Measurements from ENCODE around the gene SLC16A6. TPM values are rescaled to one million over a fixed set of nuclear protein-coding genes. Genes with fewer than 3 reads are reported as not detected.

The SLC16A6 gene
- total and polyA plus RNA-seq, 2 experiments from 2014 or later, result 0.16 to 0.32 TPM

GRCh38 chr17:68320943-68321555, 30.1 kb upstream of the SLC16A6 start:
- H3K36me3 ChIP-seq (ENCODE audit: low read depth), result no peaks in the 10 kb centered on the region
- no peak overlapping the region for H3K27ac ChIP-seq
- H3K4me1 ChIP-seq (ENCODE audit: insufficient read depth), result 0 out of 2 replicates have a peak, but pooled peaks cover 4% of the 10 kb centered on the region
- H3F3A ChIP-seq (ENCODE audit: insufficient read depth), result 0 out of 2 replicates have a peak, but pooled peaks cover 4% of the 10 kb centered on the region
- H3K9me2 ChIP-seq (ENCODE audit: insufficient read depth), result no peaks in the 10 kb centered on the region
- no peaks in the 10 kb centered on the region for H3K79me2 ChIP-seq (ENCODE audit: insufficient read depth)
- H4K20me1 ChIP-seq (ENCODE audit: insufficient read depth), result no peaks in the 10 kb centered on the region
- in situ Hi-C loops (cut with MboI), result no loop called here
- H3K4me2 ChIP-seq (ENCODE audit: unreplicated experiment), result no peak overlapping the region
- no peak for DNase-seq
- no peak overlapping the region for H2AFZ ChIP-seq
- no peak overlapping the region for H3K9ac ChIP-seq
- no peaks in the 10 kb centered on the region for H3K27me3 ChIP-seq (replicated peaks; ENCODE audit: insufficient read depth)
- no peak overlapping the region for H3K4me3 ChIP-seq
- no peaks in the 10 kb centered on the region for H3K9me3 ChIP-seq (ENCODE audit: low read depth)
- TF ChIP-seq EZH2 (IDR thresholded peaks at IDR 0.05; ENCODE audit: insufficient read depth, poor library complexity, severe bottlenecking) (no peak), EZH2phosphoT487 (IDR thresholded peaks at IDR 0.05; ENCODE audit: insufficient read depth, low read depth) (no peak)
- WGBS, 2 experiments (ENCODE audit: low coverage in 1 of 2, low lambda C conversion rate in 2 of 2, missing lambda C conversion rate in 2 of 2), result 90 to 91% methylated on average over 7 of the region's 7 CpGs

- 38 to 50% methylated on average over 5 of the region's 5 CpGs for whole genome bisulfite sequencing, 2 experiments (ENCODE audit: low coverage in 1 of 2, low lambda C conversion rate in 2 of 2, missing lambda C conversion rate in 2 of 2)
- peak; percentile 8 for DNase-seq
- H3K27ac ChIP-seq, result no peak overlapping the region
- no peak for TF ChIP-seq EZH2phosphoT487 (IDR thresholded peaks at IDR 0.05; ENCODE audit: insufficient read depth, low read depth)
- TF ChIP-seq EZH2 (IDR thresholded peaks at IDR 0.05; ENCODE audit: insufficient read depth, poor library complexity, severe bottlenecking), result no peak
- no peaks in the 10 kb centered on the region for H3K27me3 ChIP-seq (replicated peaks; ENCODE audit: insufficient read depth)
- H3K4me2 ChIP-seq (ENCODE audit: unreplicated experiment), result no peak overlapping the region
- in situ Hi-C loops (cut with MboI), result no loop called here
- H2AFZ ChIP-seq, result no peak overlapping the region
- no peak overlapping the region for H3K4me3 ChIP-seq
- H3K36me3 ChIP-seq (ENCODE audit: low read depth), result no peaks in the 10 kb centered on the region
- 0 out of 2 replicates have a peak, but pooled peaks cover 4% of the 10 kb centered on the region for H3F3A ChIP-seq (ENCODE audit: insufficient read depth)
- no peaks in the 10 kb centered on the region for H3K79me2 ChIP-seq (ENCODE audit: insufficient read depth)
- H3K9me2 ChIP-seq (ENCODE audit: insufficient read depth), result no peaks in the 10 kb centered on the region
- H3K4me1 ChIP-seq (ENCODE audit: insufficient read depth), result 0 out of 2 replicates have a peak, but pooled peaks cover 4% of the 10 kb centered on the region
- H3K9ac ChIP-seq, result no peak overlapping the region
- H4K20me1 ChIP-seq (ENCODE audit: insufficient read depth), result no peaks in the 10 kb centered on the region
- no peaks in the 10 kb centered on the region for H3K9me3 ChIP-seq (ENCODE audit: low read depth)
Observed at GRCh38 chr17:68320311-68320865, 29.5 kb upstream of the SLC16A6 start.

- DNase-seq, result no peak
- no peak for TF ChIP-seq EZH2 (IDR thresholded peaks at IDR 0.05; ENCODE audit: insufficient read depth, poor library complexity, severe bottlenecking)
- in situ Hi-C loops (cut with MboI), result no loop called here
- H3F3A ChIP-seq (ENCODE audit: insufficient read depth), result 0 out of 2 replicates have a peak, but pooled peaks cover 4% of the 10 kb centered on the region
- no peaks in the 10 kb centered on the region for H4K20me1 ChIP-seq (ENCODE audit: insufficient read depth)
- H3K36me3 ChIP-seq (ENCODE audit: low read depth), result no peaks in the 10 kb centered on the region
- H3K4me3 ChIP-seq, result no peak overlapping the region
- no peaks in the 10 kb centered on the region for H3K9me3 ChIP-seq (ENCODE audit: low read depth)
- 0 out of 2 replicates have a peak, but pooled peaks cover 4% of the 10 kb centered on the region for H3K4me1 ChIP-seq (ENCODE audit: insufficient read depth)
- no peaks in the 10 kb centered on the region for H3K9me2 ChIP-seq (ENCODE audit: insufficient read depth)
- no peak overlapping the region for H3K4me2 ChIP-seq (ENCODE audit: unreplicated experiment)
- H2AFZ ChIP-seq, result no peak overlapping the region
- 91 to 93% methylated on average over 12 of the region's 12 CpGs for WGBS, 2 experiments (ENCODE audit: low coverage in 1 of 2, low lambda C conversion rate in 2 of 2, missing lambda C conversion rate in 2 of 2)
- no peak overlapping the region for H3K27ac ChIP-seq
- no peaks in the 10 kb centered on the region for H3K79me2 ChIP-seq (ENCODE audit: insufficient read depth)
- H3K27me3 ChIP-seq (replicated peaks; ENCODE audit: insufficient read depth), result no peaks in the 10 kb centered on the region
- H3K9ac ChIP-seq, result no peak overlapping the region
Observed at GRCh38 chr17:68319410-68320162, 28.7 kb upstream of the SLC16A6 start.

- no peaks in the 10 kb centered on the region for H3K9me3 ChIP-seq (ENCODE audit: low read depth)
- H3F3A ChIP-seq (ENCODE audit: insufficient read depth), result 0 out of 2 replicates have a peak, but pooled peaks cover 4% of the 10 kb centered on the region
- no peak overlapping the region for H3K4me2 ChIP-seq (ENCODE audit: unreplicated experiment)
- H3K27me3 ChIP-seq (replicated peaks; ENCODE audit: insufficient read depth), result no peaks in the 10 kb centered on the region
- no peak overlapping the region for H3K27ac ChIP-seq
- no peaks in the 10 kb centered on the region for H3K79me2 ChIP-seq (ENCODE audit: insufficient read depth)
- no peak overlapping the region for H3K9ac ChIP-seq
- WGBS, 2 experiments (ENCODE audit: low coverage in 1 of 2, low lambda C conversion rate in 2 of 2, missing lambda C conversion rate in 2 of 2), result 61 to 66% methylated on average over 8 of the region's 8 CpGs
- no peaks in the 10 kb centered on the region for H4K20me1 ChIP-seq (ENCODE audit: insufficient read depth)
- H3K9me2 ChIP-seq (ENCODE audit: insufficient read depth), result no peaks in the 10 kb centered on the region
- H3K4me1 ChIP-seq (ENCODE audit: insufficient read depth), result peaks cover 7% of the 10 kb centered on the region
- no peak overlapping the region for H3K4me3 ChIP-seq
- DNase-seq, result peak; percentile 90
- in situ Hi-C loops (cut with MboI), result no loop called here
- H2AFZ ChIP-seq, result no peak overlapping the region
- H3K36me3 ChIP-seq (ENCODE audit: low read depth), result no peaks in the 10 kb centered on the region
- TF ChIP-seq EZH2 (IDR thresholded peaks at IDR 0.05; ENCODE audit: insufficient read depth, poor library complexity, severe bottlenecking) (no peak), EZH2phosphoT487 (IDR thresholded peaks at IDR 0.05; ENCODE audit: insufficient read depth, low read depth) (no peak)
Observed at GRCh38 chr17:68318103-68318991, 27.4 kb upstream of the SLC16A6 start.

All from GM23248 (cell line).